SK-N-SH (cell line): ENCODE data around the gene CRYZL1. TPM values are rescaled to one million over a fixed set of nuclear protein-coding genes. Genes with fewer than 3 reads are reported as not detected.

ENCODE experiments used
- polyA plus RNA-seq, 3 experiments: library from polyadenylated mRNA; depleted of rRNA; stranded (reverse); fragments of >200 nt; gene quantifications; 2 replicates each; pipeline ENCODE4 v1.2.3, GENCODE V29; 2012

The CRYZL1 gene
- polyA plus RNA-seq, 1 of the 3 experiments (the other 2 are of a cell fraction), result 26.3 TPM

Other genes with a start within 250 kb of the CRYZL1 start
- gene IFNGR2, start 238.3 kb downstream of the CRYZL1 start, polyA plus RNA-seq (2012; rRNA removed), result 92.4 and 126 TPM in 2 replicates
- gene TMEM50B, start 161.8 kb downstream of the CRYZL1 start, polyA plus RNA-seq (2012; rRNA removed), result 27.3 and 41.3 TPM in 2 replicates
- gene DNAJC28, start 150.0 kb downstream of the CRYZL1 start, polyA plus RNA-seq (2012; rRNA removed), result 0.58 and 0.88 TPM in 2 replicates
- gene GART, start 99.6 kb downstream of the CRYZL1 start, polyA plus RNA-seq (2012; rRNA removed), result 17.3 and 26.8 TPM in 2 replicates
- 45.9 and 57.4 TPM in 2 replicates for gene SON, start 98.7 kb downstream of the CRYZL1 start, polyA plus RNA-seq (2012; rRNA removed)
- gene DONSON, start 53.1 kb downstream of the CRYZL1 start, polyA plus RNA-seq (2012; rRNA removed), result 17.3 and 20.6 TPM in 2 replicates
- gene ITSN1, start 760 bp upstream of the CRYZL1 start, polyA plus RNA-seq (2012; rRNA removed), result 27.8 and 31.3 TPM in 2 replicates